Measurements from ENCODE around the gene CNGA2.

DNA sequence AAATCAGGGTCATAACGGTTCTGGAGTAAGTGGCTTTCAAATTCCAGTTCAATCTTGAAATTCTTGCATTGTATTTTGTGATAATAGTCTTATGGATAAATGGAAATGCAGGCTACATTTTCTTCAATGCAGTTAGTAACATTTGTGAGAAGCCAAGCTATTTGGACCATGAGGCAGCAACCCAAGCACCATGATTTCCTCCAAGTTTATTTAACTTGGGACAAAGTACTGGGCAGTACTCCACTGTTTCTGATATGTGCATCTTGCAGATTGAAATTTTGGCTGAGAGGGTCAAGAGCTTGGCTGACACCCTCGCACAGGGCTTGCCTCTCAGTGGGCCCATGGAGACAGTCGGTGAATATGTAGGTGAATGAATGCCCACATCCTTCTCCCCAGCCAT, 39.9 kb downstream of the CNGA2 start:
- TF ChIP-seq CTCF (IDR thresholded peaks at IDR 0.05): no peak
- TF ChIP-seq POLR2A (IDR thresholded peaks at IDR 0.05): no peak
